ENCODE data around the gene GNG3.
"Not testable (repeated sequence)": the region's sequence is repeated elsewhere in the genome, so short reads cannot be mapped to it uniquely, and the experiment has no call there.

The GNG3 gene

GRCh38 chr11:62707277-62707861 lies at the start of gene GNG3, which contains the start of gene BSCL2:
Gene GNG3, plus strand, starts transcription at chr11:62707676. Its CDS starts 620 bp downstream, at chr11:62708296.
Gene BSCL2, minus strand, starts transcription at chr11:62707424. Its CDS starts 229 bp downstream, at chr11:62707195.
- DNase-seq, result no peak

DNA sequence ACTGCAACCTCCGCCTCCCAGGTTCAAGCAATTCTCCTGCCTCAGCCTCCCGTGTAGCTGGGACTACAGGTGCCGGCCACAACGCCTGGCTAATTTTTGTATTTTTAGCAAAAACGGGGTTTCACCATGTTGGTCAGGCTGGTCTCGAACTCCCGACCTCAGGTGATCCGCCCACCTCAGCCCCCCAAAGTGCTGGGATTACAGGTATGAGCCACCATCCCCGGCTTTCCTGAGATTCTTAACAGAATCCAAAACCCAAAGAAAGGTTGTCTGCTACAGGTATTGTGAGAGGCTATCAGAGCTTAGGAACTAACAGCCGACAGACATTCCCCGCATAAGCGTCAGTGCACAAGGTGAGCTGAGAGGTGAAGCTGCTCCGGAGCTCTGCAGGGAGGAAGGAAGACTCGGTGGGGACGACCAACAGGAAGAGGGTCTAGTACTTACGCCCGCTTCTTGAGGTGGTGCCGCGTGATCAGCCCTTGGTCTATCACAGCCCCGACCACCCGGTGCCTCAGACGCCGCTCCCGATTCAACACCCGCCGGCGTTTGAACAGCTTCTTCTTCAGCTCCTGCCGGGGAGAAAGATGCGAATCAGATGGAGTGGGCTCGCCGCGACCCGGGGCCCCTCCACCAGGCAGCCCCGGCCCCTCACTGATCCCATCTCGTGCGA lies 42.9 kb upstream of the GNG3 start:
- peak; percentile 81 for DNase-seq

DNA sequence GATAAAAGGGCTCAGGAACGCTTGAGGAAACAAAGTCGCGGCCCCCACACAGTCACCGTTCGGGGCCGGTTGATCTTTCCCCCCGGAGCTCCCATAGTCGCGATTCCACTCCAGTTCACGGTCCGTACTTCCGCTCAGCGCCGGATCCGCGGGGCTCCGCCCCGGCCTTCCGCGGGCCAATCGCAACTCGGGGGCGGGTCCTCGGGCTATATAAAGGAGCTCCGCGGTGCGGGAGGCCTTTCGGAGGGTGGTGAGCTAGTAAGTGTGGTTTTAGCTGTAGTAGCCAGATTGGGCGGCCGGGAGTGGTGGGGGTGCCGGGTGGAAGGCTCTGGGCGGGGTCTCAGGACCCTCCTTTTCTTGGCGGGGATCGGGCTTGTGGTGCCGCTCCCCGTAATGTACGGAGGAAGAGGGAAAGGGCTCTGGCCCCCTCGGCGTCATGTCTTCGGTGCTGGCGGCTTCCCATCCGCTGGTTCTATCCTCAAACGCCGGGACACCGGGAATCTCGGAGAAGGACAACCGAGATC lies 42.3 kb upstream of the GNG3 start, which contains the start of the genes C11orf98 and CSKMT:
Gene C11orf98 (minus strand): TSS at position 136 of the 524 bp plus-strand sequence. CDS start 41 bp downstream, at position 95.
Gene CSKMT (plus strand): TSS at position 238 of the 524 bp plus-strand sequence. CDS start 568 bp downstream, outside the sequence.
- DNase-seq, result peak; percentile 98

DNA sequence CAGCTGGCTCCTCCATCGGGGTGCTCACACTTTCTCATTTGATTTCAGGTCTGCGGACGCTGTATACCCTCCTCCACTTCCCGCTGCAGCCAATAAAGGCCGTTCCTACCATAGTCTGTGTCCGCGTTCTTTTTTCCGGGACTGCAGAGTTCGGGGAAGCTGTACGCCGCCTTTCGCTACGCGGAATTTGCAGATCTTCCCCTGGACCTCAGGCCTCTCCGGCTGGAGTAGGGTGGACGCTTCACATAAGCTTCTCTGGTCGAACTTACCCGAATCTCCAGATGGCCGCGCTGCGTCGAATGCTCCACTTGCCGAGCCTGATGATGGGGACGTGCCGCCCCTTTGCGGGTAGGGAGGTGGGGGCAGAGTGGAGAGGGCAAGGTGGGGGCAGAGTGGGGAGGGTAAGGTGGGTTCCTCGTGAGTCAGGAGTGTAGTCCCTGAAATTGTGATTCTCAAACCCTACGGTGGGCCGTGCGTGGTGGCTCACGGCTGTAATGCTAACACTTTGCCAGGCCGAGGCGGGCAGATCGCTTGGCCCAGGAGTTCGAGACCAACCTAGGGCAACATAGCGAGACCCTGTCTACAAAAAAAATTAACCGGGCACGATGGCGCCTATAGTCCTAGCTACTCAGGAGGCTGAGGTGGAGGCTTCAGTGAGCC lies 41.7 kb upstream of the GNG3 start:
- peak; percentile 68 for DNase-seq

DNA sequence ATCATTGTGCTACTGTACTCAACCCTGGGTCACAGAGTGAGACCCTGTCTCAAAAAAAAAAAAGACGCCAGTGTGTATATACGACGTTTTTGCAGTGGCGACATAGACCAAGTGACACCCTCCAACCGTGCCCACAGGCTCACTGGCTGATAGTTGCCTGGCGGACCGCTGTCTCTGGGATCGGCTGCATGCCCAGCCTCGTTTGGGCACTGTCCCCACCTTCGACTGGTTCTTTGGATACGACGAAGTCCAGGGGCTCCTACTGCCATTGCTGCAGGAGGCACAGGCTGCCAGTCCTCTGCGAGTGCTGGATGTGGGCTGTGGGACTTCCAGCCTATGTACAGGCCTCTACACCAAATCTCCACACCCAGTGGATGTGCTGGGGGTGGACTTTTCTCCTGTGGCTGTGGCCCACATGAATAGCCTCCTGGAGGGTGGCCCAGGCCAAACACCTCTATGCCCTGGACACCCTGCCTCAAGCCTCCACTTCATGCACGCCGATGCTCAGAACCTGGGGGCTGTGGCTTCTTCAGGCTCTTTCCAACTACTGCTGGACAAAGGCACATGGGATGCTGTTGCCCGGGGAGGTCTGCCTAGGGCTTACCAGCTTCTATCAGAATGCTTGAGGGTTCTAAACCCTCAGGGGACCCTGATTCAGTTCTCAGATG lies 41.1 kb upstream of the GNG3 start:
- peak; percentile 23 for DNase-seq

- no peak for DNase-seq
These were observed 40.0 kb upstream of the GNG3 start for GRCh38 chr11:62667460-62667859.

DNA sequence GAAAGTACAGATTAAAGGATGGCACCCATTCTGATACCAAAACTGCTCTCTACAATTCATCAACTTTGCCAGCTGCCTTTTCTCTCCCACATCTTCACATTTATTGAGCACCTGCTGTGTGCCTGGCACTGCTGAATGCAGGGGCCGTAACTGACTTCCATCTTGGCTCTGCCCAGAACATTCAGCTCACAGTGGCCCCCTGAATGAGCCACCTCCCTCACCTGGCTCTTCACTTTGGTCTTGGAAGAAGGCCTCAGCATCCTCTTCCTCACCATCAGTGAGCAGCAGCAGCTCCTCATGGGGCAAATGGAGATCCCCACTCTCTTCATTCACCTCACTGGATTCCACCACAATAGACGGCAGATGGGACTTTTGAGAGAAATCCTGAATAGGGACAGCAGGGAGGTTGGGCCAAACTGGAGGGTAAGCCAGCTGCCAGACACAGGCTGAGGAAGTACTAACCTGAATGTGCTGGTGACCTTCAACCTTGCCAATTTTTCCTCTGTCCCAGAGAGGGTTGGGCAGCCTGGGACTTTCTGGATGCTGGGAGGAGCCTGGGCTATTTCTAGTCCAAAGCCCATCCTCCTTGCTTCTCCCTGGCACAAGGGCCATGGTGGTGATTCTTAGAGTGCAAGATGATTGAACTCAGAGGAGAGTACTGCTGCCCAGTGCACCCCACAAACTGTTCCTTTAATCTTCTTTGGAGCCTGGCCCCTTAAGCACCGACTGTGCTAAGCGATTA lies 37.9 kb upstream of the GNG3 start:
- DNase-seq, result no peak

- no peak for DNase-seq
These were observed 36.3 kb upstream of the GNG3 start for GRCh38 chr11:62671236-62671607.

DNA sequence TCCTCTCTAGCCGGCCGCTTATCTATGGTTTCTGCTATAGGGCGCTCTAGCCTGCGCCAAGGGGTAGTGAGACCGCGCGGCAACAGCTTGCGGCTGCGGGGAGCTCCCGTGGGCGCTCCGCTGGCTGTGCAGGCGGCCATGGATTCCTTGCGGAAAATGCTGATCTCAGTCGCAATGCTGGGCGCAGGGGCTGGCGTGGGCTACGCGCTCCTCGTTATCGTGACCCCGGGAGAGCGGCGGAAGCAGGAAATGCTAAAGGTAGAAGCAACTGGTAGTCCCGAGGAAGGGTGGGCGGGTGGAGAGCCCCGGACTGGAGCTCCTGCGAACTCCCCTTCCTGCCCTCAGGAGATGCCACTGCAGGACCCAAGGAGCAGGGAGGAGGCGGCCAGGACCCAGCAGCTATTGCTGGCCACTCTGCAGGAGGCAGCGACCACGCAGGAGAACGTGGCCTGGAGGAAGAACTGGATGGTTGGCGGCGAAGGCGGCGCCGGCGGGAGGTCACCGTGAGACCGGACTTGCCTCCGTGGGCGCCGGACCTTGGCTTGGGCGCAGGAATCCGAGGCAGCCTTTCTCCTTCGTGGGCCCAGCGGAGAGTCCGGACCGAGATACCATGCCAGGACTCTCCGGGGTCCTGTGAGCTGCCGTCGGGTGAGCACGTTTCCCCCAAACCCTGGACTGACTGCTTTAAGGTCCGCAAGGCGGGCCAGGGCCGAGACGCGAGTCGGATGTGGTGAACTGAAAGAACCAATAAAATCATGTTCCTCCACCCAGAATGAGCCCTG lies 35.7 kb upstream of the GNG3 start, which contains the start of the genes LBHD1 and UQCC3:
Gene LBHD1 (minus strand): TSS at position 660 of the 782 bp plus-strand sequence. CDS start 2,236 bp downstream, outside the sequence.
Gene UQCC3 (plus strand): TSS at position 66 of the 782 bp plus-strand sequence. CDS start 73 bp downstream, at position 139.
- peak; percentile 86 for DNase-seq

DNA sequence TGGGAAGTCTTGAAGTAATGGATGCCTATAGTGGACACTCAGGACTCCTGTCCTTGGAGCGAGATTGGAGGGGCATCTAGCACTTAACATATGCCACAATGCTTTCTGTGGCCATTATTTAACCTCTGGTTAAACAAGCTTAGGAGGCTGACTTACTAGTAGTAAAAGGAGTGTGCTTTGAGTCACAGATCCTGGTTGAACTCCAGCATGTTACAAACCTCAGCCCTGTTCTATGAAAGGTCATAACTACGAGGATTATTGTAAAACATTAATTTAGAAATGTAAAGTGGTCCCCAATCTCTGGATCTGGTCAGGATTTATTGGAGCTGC lies 34.3 kb upstream of the GNG3 start:
- no peak for DNase-seq

DNA sequence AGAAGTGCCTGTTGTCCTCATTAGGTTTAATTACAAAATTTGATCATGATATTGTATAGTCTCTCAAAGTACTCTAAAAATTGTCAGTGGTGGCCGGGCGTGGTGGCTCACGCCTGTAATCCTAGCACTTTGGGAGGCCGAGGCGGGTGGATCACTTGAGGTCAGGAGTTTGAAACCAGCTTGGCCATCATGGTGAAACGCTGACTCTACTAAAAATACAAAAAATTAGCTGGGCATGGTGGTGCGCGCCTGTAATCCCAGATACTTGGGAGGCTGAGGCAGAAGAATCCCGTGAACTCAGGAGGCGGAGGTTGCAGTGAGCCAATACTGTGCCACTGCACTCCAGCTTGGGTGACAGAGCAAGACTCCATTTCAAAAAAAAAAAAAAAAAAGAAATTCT lies 32.1 kb upstream of the GNG3 start:
- DNase-seq, result not testable (repeated sequence)

DNA sequence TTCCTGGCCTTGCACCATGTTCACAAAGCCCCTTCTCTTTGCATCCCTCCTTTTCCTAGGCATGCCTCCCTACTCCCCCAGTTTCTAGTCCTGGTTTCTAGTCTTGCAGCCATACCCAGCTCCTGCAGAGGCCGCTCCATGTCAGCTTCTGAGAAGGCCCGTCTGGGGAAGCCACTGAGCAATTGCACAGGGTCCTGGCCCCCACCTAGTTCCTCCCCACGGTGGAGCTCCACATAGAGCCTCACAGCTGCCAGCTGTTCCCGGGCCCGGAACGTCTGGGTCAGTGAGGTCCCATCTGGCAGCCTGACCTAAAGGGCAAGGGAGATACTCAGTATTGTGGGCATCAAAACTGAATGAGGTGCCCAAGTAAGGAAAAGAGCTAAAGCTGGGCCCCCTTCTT lies 30.8 kb upstream of the GNG3 start:
- no peak for DNase-seq

DNA sequence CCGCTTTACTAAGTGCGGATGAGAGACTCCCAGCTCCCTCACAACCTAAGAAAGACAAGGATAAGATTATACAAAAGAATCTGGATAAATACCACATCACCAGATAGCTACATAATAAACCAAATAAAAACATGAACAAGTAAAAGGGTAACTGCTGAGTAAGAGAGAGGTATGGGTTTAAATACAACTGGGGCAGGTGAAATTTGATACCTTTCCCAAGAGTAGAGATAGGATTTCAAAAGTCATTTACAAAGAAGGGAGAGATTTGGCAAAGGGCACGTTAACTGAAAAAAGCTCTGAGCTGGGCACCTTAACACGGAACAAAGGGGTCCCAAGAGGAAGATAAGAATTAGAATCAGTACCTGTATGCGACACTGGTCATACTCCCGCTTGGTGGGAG lies 30.3 kb upstream of the GNG3 start:
- DNase-seq, result no peak

DNA sequence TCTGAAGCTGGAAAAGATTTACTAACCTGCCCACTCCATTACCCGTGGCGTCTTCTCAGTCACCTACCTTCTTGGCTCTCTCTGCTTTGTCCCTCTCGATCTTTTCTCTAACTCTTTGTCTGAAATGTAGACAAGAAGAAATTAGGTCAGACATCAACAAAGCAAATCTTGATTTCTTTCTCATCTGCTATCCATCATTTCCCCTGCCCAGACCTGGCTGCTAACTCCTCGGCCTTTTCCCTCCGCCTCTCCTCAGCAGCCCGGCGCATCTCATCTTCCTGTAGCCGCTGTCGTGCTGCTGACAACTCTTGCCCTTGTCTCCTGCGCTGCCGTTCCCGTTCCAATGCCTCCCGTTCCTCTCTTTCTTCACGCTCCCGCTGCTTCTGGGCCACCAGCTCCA lies 29.8 kb upstream of the GNG3 start:
- no peak for DNase-seq

GRCh38 chr11:62678433-62678769 lies 29.1 kb upstream of the GNG3 start:
- no peak for DNase-seq

DNA sequence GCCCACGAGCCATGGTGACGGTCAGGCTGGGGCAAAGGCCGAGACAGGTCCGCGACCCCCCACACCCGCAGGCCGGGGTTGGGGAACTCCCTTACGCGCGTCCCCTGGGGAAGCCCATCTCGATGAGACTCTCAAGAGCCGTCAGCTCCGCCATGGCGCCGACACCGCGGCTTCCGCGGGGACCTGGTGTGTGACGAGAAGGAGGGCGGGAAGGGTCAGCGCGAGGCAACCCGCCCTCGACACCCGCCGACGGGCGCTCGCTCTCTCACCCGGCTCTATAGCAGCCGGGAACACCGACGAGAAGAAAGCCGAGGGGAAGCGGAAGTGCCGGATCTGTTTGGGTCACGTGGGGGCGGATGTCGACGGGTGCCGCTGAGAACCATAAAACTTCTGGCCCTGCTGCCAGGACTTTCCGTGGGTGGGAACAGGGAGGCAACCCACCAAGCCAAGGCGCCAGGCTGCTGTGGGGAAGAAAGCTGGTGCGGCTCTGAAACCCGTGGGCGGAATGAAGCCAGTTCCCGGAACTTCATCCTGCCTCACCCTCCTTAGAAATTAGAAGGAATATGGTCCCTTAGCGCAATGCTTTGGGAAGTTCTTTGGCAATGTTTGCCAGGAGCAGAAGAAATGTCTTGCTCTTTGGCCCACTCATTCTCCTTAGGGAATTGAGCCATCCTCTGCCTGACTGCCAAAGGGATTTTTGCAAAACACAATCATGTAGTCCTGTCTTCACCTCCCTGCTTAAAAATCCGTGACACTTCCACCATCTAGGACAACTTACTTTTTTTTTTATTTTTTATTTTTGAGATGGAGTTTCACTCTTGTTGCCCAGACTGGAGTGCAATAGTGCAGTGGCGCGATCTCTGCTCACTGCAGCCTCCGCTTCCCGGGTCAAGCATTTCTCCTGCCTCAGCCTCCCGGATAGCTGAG lies 28.4 kb upstream of the GNG3 start, which contains the start of gene UBXN1:
Gene UBXN1 (minus strand): TSS at position 304 of the 927 bp plus-strand sequence. CDS start 150 bp downstream, at position 154.
- peak; percentile 94 for DNase-seq

- DNase-seq, result peak; percentile 81
These were observed 26.6 kb upstream of the GNG3 start for GRCh38 chr11:62680825-62681240.

DNA sequence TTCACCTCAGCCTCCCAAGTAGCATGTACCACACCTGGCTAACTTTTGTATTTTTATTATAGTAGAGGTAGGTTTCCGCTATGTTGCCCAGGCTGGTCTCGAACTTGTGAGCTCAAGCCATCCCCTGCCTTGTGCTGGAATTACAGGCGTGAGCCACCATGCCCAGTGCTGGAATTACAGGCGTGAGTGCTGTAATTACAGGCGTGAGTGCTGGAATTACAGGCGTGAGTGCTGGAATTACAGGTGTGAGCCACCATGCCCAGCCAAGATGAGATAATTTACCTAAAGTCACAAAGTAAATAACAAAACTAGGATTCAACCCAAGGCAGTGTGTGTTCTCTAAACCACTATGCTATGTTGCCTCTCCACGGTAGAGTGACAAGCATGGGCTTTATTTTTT lies 25.0 kb upstream of the GNG3 start:
- DNase-seq, result no peak

DNA sequence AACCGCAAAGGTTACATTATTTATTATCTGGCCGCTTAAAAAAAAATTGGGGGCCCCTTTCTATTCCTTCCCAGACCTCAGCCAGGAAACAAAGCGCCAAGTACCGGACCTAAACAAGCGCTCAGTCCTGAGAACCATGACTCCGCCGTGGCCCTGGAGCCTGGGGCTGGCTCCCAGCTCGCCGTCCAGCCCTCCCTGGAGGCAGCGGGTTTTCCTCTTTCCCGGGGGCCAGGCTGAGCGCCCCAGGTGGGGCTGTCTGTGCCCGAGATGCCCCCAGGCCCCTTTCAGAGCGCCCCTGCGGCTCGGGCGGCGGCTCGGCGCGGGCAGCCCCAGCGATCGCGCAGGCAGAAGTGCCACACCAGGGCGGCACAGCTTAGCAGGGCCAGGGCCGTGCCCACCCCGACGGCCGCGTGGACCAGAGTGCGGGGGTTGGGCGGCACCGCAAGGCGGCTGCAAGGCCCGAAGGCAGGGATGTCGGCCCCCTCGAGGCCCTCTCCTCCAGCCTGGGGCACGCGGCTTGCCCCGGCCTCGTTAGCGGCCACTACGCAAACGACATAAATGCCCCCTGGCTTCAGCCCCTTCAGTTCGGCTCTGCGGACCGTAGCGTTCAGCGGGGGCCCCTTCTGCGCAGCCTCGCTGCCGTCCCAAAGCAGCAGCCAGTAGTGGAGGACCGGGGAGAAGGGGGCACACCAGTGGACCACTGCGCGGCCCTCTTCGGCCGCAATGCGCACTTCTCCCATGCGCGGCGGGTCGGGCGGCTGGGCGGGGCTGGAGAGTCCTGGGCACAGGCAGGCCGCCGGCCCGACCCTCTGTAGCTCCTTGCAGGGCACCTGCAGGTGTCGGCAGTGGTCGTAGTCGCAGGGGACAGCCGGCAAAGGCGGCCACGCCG lies 19.7 kb upstream of the GNG3 start:
- DNase-seq, result no peak

Measured in RPMI8226 (cell line).